HepG2 (cell line): ENCODE measurements around the gene DYNC2H1. TPM values are rescaled to one million over a fixed set of nuclear protein-coding genes. Genes with fewer than 3 reads are reported as not detected.
A peak's percentile ranks its signal among the peaks of the same experiment; 100 is the strongest.

Experiments used
- ATAC-seq: fragments of 200-7000 bp; cut with Tn5 transposase; 3 replicates; pipeline ENCODE4 v1.9.1; 2020; ENCODE audit warnings: mild to moderate bottlenecking, moderate library complexity
- BruUV-seq: library from RNA; stranded (reverse); fragments of 400-500 nt; replicated peaks from 2 replicates; lab custom pipeline; 2021; lab: Mats Ljungman, UMichigan
- CTCF ChIA-PET: fragments of 300-600 bp; formaldehyde crosslinking; extraction: SDS; loops from one replicate; lab custom pipeline; 2021; ENCODE audit warnings: low total read pairs, inconsistent platforms, low intra/inter-chr PET ratio; lab: Yijun Ruan, JAX
- POLR2A ChIA-PET: fragments of 350-600 bp; sonication (Branson Sonifier 250); formaldehyde crosslinking; loops from one replicate; lab custom pipeline; 2020; ENCODE audit warnings: antibody characterized with exemption, inconsistent platforms; lab: Yijun Ruan, JAX
- DNase-seq: peaks from one replicate; pipeline ENCODE4 v3.0.0-alpha.2; 2015; ENCODE audit warnings: low spot score
- FAIRE-seq: peaks from 3 replicates; lab custom pipeline; 2011; peaks lifted over from hg19 to GRCh38; lab: Jason Lieb, UNC
- H2AFZ ChIP-seq: one replicate; pipeline ENCODE4 v1.6.1; 2011; ENCODE audit warnings: low read length, inconsistent platforms
- H3K27ac ChIP-seq: fragments of 300-600 bp; 3 replicates; pipeline ENCODE4 v1.8.0; 2011; ENCODE audit warnings: mixed run types, mild to moderate bottlenecking, mixed read lengths, low read length, inconsistent platforms; ENCODE audit not compliant: insufficient read depth; ENCODE audit errors: extremely low read length
- H3K27me3 ChIP-seq, 2 experiments: fragments of 200-600 bp in 1 of 2; 2 replicates in 1 of 2; 3 replicates in 1 of 2; pipeline versions ENCODE4 v1.6.0 to v1.8.0; 2011; ENCODE audit warnings: low read length in 2 of 2, mild to moderate bottlenecking in 2 of 2, moderate library complexity in 2 of 2, inconsistent platforms in 1 of 2; ENCODE audit not compliant: insufficient read depth in 2 of 2, control insufficient read depth in 1 of 2
- H3K36me3 ChIP-seq, 2 experiments: fragments of 200-600 bp in 1 of 2; replicated peaks in 1 of 2; 2 replicates in 1 of 2; 3 replicates in 1 of 2; pipeline versions ENCODE4 v1.5.1 to v1.8.0; 2011; ENCODE audit warnings: low read length in 2 of 2, inconsistent platforms in 1 of 2; ENCODE audit not compliant: insufficient read depth in 2 of 2, control insufficient read depth in 1 of 2
- H3K4me1 ChIP-seq: 2 replicates; pipeline ENCODE4 v1.5.1; 2012; ENCODE audit warnings: low read length, inconsistent platforms; ENCODE audit not compliant: insufficient read depth
- H3K4me2 ChIP-seq: 2 replicates; pipeline ENCODE4 v1.6.0; 2011; ENCODE audit warnings: low read depth, low read length, inconsistent platforms
- H3K4me3 ChIP-seq, 3 experiments: fragments of 200-600 bp in 1 of 3; sonication (generic), shearing (Covaris generic) in 1 of 3; replicated peaks in 1 of 3; 2 replicates each; pipeline ENCODE4 v1.5.1; 2011 to 2016; ENCODE audit warnings: low read length in 3 of 3, inconsistent platforms in 2 of 3, low read depth in 2 of 3, mild to moderate bottlenecking in 2 of 3, control low read depth in 1 of 3, mixed read lengths in 1 of 3; ENCODE audit not compliant: insufficient read depth in 1 of 3
- H3K79me2 ChIP-seq: one replicate; pipeline ENCODE4 v1.6.1; 2011; ENCODE audit warnings: low read length, inconsistent platforms; ENCODE audit not compliant: insufficient read depth
- H3K9ac ChIP-seq: 2 replicates; pipeline ENCODE4 v1.6.0; 2011; ENCODE audit warnings: mild to moderate bottlenecking, low read depth, low read length, inconsistent platforms; ENCODE audit not compliant: insufficient read depth
- H3K9me3 ChIP-seq: 2 replicates; pipeline ENCODE4 v1.5.1; 2012; ENCODE audit warnings: mild to moderate bottlenecking, low read length
- H4K20me1 ChIP-seq: 2 replicates; pipeline ENCODE4 v1.6.0; 2011; ENCODE audit warnings: inconsistent platforms, mild to moderate bottlenecking, low read length, moderate library complexity; ENCODE audit not compliant: insufficient read depth
- CBX5 ChIP-seq: sonication (generic); formaldehyde crosslinking; IDR thresholded peaks from 2 replicates; pipeline ENCODE4 v1.4.0; 2020; ENCODE audit warnings: missing genetic modification reagents, borderline replicate concordance
- CEBPB ChIP-seq: IDR thresholded peaks from 2 replicates; pipeline ENCODE4 v1.6.1; 2011; ENCODE audit warnings: low read depth, low read length, improper control_type of control experiment, borderline replicate concordance
- CHD4 ChIP-seq: fragments of 200-600 bp; sonication (generic); IDR thresholded peaks from 2 replicates; pipeline ENCODE4 v1.7.0; 2017; ENCODE audit warnings: mild to moderate bottlenecking, low read length, borderline replicate concordance
- E2F2 ChIP-seq: sonication (generic); formaldehyde crosslinking; IDR thresholded peaks from 2 replicates; pipeline ENCODE4 v1.4.0; 2020; ENCODE audit warnings: missing genetic modification reagents, borderline replicate concordance
- GLI4 ChIP-seq: sonication (generic); formaldehyde crosslinking; IDR thresholded peaks from 2 replicates; pipeline ENCODE4 v1.5.1; 2020; ENCODE audit warnings: missing genetic modification reagents, mild to moderate bottlenecking, moderate library complexity, borderline replicate concordance
- IKZF4 ChIP-seq: sonication (generic); formaldehyde crosslinking; IDR thresholded peaks from 2 replicates; pipeline ENCODE4 v1.5.1; 2020; ENCODE audit warnings: borderline replicate concordance, mild to moderate bottlenecking, low read depth, missing genetic modification reagents; ENCODE audit errors: not compliant biosample characterization
- JUND ChIP-seq: sonication (generic); formaldehyde crosslinking; IDR thresholded peaks from 2 replicates; pipeline ENCODE4 v1.8.0; 2022; ENCODE audit warnings: mild to moderate bottlenecking, missing genetic modification reagents
- MAFK ChIP-seq, 2 experiments: IDR thresholded peaks in 1 of 2; conservative IDR thresholded peaks in 1 of 2; 2 replicates each; pipeline ENCODE4 v1.6.1; 2011; ENCODE audit warnings: improper control_type of control experiment in 2 of 2, low read length in 2 of 2
- PAWR ChIP-seq: sonication (generic); formaldehyde crosslinking; IDR thresholded peaks from 2 replicates; pipeline ENCODE4 v1.4.0; 2020; ENCODE audit warnings: missing genetic modification reagents, mild to moderate bottlenecking, borderline replicate concordance
- RORA ChIP-seq: sonication (generic); formaldehyde crosslinking; IDR thresholded peaks from 2 replicates; pipeline ENCODE4 v1.5.0; 2020; ENCODE audit warnings: mild to moderate bottlenecking, missing genetic modification reagents, moderate library complexity
- SATB2 ChIP-seq: sonication (generic); formaldehyde crosslinking; IDR thresholded peaks from 2 replicates; pipeline ENCODE4 v1.5.0; 2020; ENCODE audit warnings: missing genetic modification reagents
- ZBTB20 ChIP-seq: sonication (generic); formaldehyde crosslinking; IDR thresholded peaks from 2 replicates; pipeline ENCODE4 v1.8.1; 2023; ENCODE audit warnings: missing genetic modification reagents, low read depth, mild to moderate bottlenecking, borderline replicate concordance
- ZNF136 ChIP-seq: sonication (generic); formaldehyde crosslinking; IDR thresholded peaks from 2 replicates; pipeline ENCODE4 v1.8.1; 2022; ENCODE audit warnings: low read depth, mild to moderate bottlenecking, moderate library complexity, missing genetic modification reagents
- ZNF230 ChIP-seq: sonication (generic); formaldehyde crosslinking; IDR thresholded peaks from 2 replicates; pipeline ENCODE4 v1.4.0; 2020; ENCODE audit warnings: mild to moderate bottlenecking, missing genetic modification reagents
- ZNF800 ChIP-seq: sonication (generic); formaldehyde crosslinking; IDR thresholded peaks from 2 replicates; pipeline ENCODE4 v1.4.0; 2020; ENCODE audit warnings: missing genetic modification reagents
- WGBS: methylation state at CpG from one replicate; pipeline ENCODE4 v1.1.6; 2017; ENCODE audit warnings: low lambda C conversion rate; 5-methylcytosine and 5-hydroxymethylcytosine counted together
- in situ Hi-C: cut with HindIII; loops from 2 replicates; pipeline ENCODE4 v1.10.0; 2017; ENCODE audit warnings: low pct_unique_long_range_greater_than_20kb; ENCODE audit not compliant: extremely low pct_ligation_motif_present
- intact Hi-C: fragments of 100-400 bp; cut with micrococcal nuclease; formaldehyde crosslinking; loops from one replicate; pipeline ENCODE4 v1.10.0; 2022; ENCODE audit not compliant: unreplicated experiment
- polyA plus RNA-seq, 8 experiments: library from polyadenylated mRNA; depleted of rRNA in 3 of 8; stranded (reverse) in 7 of 8; unstranded in 1 of 8; fragments of >200 nt; fragmentation: Illumina TruSeq in 4 of 8; extraction: Trizol in 4 of 8; gene quantifications; 2 replicates each; pipeline versions ENCODE4 v1.2.1 to v1.2.3, GENCODE V29; 2011 to 2016; ENCODE audit warnings: low read depth in 4 of 8, missing spikeins in 1 of 8, mixed read lengths in 1 of 8; ENCODE audit not compliant: insufficient read depth in 1 of 8
- total RNA-seq, 5 experiments: library from RNA; depleted of rRNA; stranded (reverse); fragments of >200 nt; fragmentation: Illumina TruSeq; extraction: Trizol; gene quantifications; 2 replicates each; pipeline ENCODE4 v1.2.3, GENCODE V29; 2016; ENCODE audit warnings: low read depth in 1 of 5

The DYNC2H1 gene
- total and polyA plus RNA-seq, 2 of the 13 experiments (the other 11 are each of a cell fraction or from before 2014, with no cell fraction given), result 0.49 to 0.66 TPM

- in situ Hi-C loops, result no loop called here
- no peak overlapping the region for H3K4me3 ChIP-seq
- H3K79me2 ChIP-seq, result no peaks in the 10 kb centered on the region
- CTCF ChIA-PET, result no interaction called here
- no peak overlapping the region for H2AFZ ChIP-seq
- H3K4me1 ChIP-seq, result no peaks in the 10 kb centered on the region
- no peaks in the 10 kb centered on the region for H4K20me1 ChIP-seq
- peak; percentile 16 to 43; a peak in 2 of 4 replicates for TF ChIP-seq MAFK (conservative IDR thresholded peaks at IDR 0.05 in 1 of 2, IDR thresholded peaks at IDR 0.05 in 1 of 2; ENCODE audit: low read length in 2 of 2)
- no peak for TF ChIP-seq ZNF800 (CRISPR knock-in tag)
- TF ChIP-seq, all 625 proteins: peak for 1
- BruUV-seq, result no TSS peak
- FAIRE-seq (no peak), DNase-seq (no peak), ATAC-seq (no peak)
- POLR2A ChIA-PET, result no interaction called here
- Histone ChIP-seq H3K36me3 (no peaks in the 10 kb centered on the region), H3K27me3 (no peaks in the 10 kb centered on the region), H3K4me2 (no peak overlapping the region), H3K9ac (no peak overlapping the region), H3K27ac (no peak overlapping the region), H3K9me3 (peaks cover 26% of the 10 kb centered on the region)
- intact Hi-C loops, result no loop called here
- WGBS, result 0% methylated on average over 1 of the region's 1 CpG
These were observed 258.9 kb downstream of the DYNC2H1 start for GRCh38 chr11:103368145-103368544.

GRCh38 chr11:103370076-103370475, 260.9 kb downstream of the DYNC2H1 start:
- H3K4me1 ChIP-seq, result no peaks in the 10 kb centered on the region
- no peak overlapping the region for H3K27ac ChIP-seq
- ChIA-PET POLR2A (no interaction called here), CTCF (no interaction called here)
- H3K79me2 ChIP-seq, result no peaks in the 10 kb centered on the region
- in situ Hi-C loops (no loop called here), intact Hi-C loops (no loop called here)
- H3K4me2 ChIP-seq, result no peak overlapping the region
- no peak overlapping the region for H3K9ac ChIP-seq
- no peak for FAIRE-seq
- H3K27me3 ChIP-seq, result no peaks in the 10 kb centered on the region
- no peaks in the 10 kb centered on the region for H4K20me1 ChIP-seq
- H3K9me3 ChIP-seq, result peaks cover 42% of the 10 kb centered on the region
- no peak for DNase-seq
- no peak overlapping the region for H3K4me3 ChIP-seq
- WGBS, result 0% methylated on average over 1 of the region's 1 CpG
- no peak for ATAC-seq
- BruUV-seq, result no TSS peak
- H3K36me3 ChIP-seq, result no peaks in the 10 kb centered on the region
- no peak overlapping the region for H2AFZ ChIP-seq
- TF ChIP-seq SATB2 (CRISPR knock-in tag) (no peak), RORA (CRISPR knock-in tag) (no peak), IKZF4 (no peak), CHD4 (no peak), ZNF230 (CRISPR knock-in tag) (no peak), PAWR (CRISPR knock-in tag) (no peak), E2F2 (CRISPR knock-in tag) (no peak), CBX5 (CRISPR knock-in tag) (no peak), ZBTB20 (CRISPR knock-in tag) (no peak), ZNF136 (CRISPR knock-in tag) (no peak), CEBPB (no peak), JUND (no peak), GLI4 (no peak)
